H1 (cell line): ENCODE results near the gene DICER1. TPM values are rescaled to one million over a fixed set of nuclear protein-coding genes. Genes with fewer than 3 reads are reported as not detected.
A peak's percentile ranks its signal among the peaks of the same experiment; 100 is the strongest.

Experiments used
- CTCF ChIA-PET: fragments of 300-600 bp; sonication (Branson Sonifier 250); formaldehyde crosslinking; loops from one replicate; lab custom pipeline; 2021; ENCODE audit not compliant: partially characterized antibody; lab: Charles Lee
- POLR2A ChIA-PET: fragments of 300-600 bp; sonication (Branson Sonifier 250); formaldehyde crosslinking; loops from one replicate; lab custom pipeline; 2021; ENCODE audit warnings: inconsistent platforms; ENCODE audit not compliant: partially characterized antibody; lab: Charles Lee
- DNase-seq, 2 experiments: peaks; one replicate each; pipeline versions ENCODE4 v3.0.0 to v3.0.0-alpha.2; 2010 to 2022; ENCODE audit warnings: low spot score in 2 of 2, low read depth in 1 of 2, mixed read lengths in 1 of 2
- FAIRE-seq: peaks from 2 replicates; lab custom pipeline; 2011; peaks lifted over from hg19 to GRCh38; lab: Jason Lieb, UNC
- H2AFZ ChIP-seq: 2 replicates; pipeline ENCODE4 v1.8.1; 2012; ENCODE audit warnings: low read length, inconsistent platforms
- H2AK5ac ChIP-seq: 2 replicates; pipeline ENCODE4 v1.6.1; 2013; ENCODE audit warnings: low read depth, low read length
- H2BK120ac ChIP-seq: replicated peaks from 2 replicates; pipeline ENCODE3; 2013; ENCODE audit warnings: low read depth, low read length, inconsistent platforms
- H2BK12ac ChIP-seq: 2 replicates; pipeline ENCODE4 v1.6.1; 2013; ENCODE audit warnings: low read depth, low read length
- H2BK15ac ChIP-seq: 2 replicates; pipeline ENCODE4 v1.6.1; 2013; ENCODE audit warnings: low read length
- H2BK20ac ChIP-seq: 2 replicates; pipeline ENCODE4 v1.6.1; 2013; ENCODE audit warnings: low read length
- H2BK5ac ChIP-seq: 2 replicates; pipeline ENCODE4 v1.6.1; 2013; ENCODE audit warnings: low read depth, low read length
- H3K14ac ChIP-seq: 2 replicates; pipeline ENCODE4 v1.6.1; 2013; ENCODE audit warnings: inconsistent platforms; ENCODE audit not compliant: insufficient read length
- H3K18ac ChIP-seq: 2 replicates; pipeline ENCODE4 v1.6.1; 2013; ENCODE audit warnings: low read length; ENCODE audit errors: extremely low read depth
- H3K23ac ChIP-seq: 2 replicates; pipeline ENCODE4 v1.6.1; 2013; ENCODE audit warnings: inconsistent platforms; ENCODE audit not compliant: insufficient read length
- H3K23me2 ChIP-seq: 2 replicates; pipeline ENCODE4 v1.6.1; 2013; ENCODE audit warnings: low read depth, low read length
- H3K27ac ChIP-seq: 2 replicates; pipeline ENCODE4 v1.6.1; 2011; ENCODE audit warnings: low read depth, low read length, inconsistent platforms
- H3K27me3 ChIP-seq, 4 experiments: replicated peaks in 1 of 4; 1 replicate in 1 of 4; 2 replicates in 3 of 4; pipeline versions ENCODE4 v1.6.1 to v1.8.1; 2011 to 2013; ENCODE audit warnings: low read length in 3 of 4, mild to moderate bottlenecking in 3 of 4, inconsistent platforms in 2 of 4, mixed read lengths in 2 of 4, moderate library complexity in 1 of 4; ENCODE audit not compliant: control insufficient read depth in 3 of 4, insufficient read depth in 3 of 4; ENCODE audit errors: extremely low read depth in 1 of 4
- H3K36me3 ChIP-seq, 4 experiments: 2 replicates each; pipeline versions ENCODE4 v1.6.1 to v1.8.1; 2011 to 2013; ENCODE audit warnings: mild to moderate bottlenecking in 4 of 4, low read length in 3 of 4, moderate library complexity in 2 of 4, control low read depth in 1 of 4, inconsistent platforms in 1 of 4; ENCODE audit not compliant: insufficient read depth in 4 of 4, control insufficient read depth in 2 of 4
- H3K4ac ChIP-seq: replicated peaks from 2 replicates; pipeline ENCODE3; 2013; ENCODE audit warnings: low read length, low read depth, mixed read lengths, inconsistent platforms; ENCODE audit not compliant: insufficient read length
- H3K4me1 ChIP-seq, 4 experiments: replicated peaks in 1 of 4; 1 replicate in 1 of 4; 2 replicates in 3 of 4; pipeline versions ENCODE4 v1.6.1 to v1.8.1; 2011 to 2013; ENCODE audit warnings: low read length in 3 of 4, inconsistent platforms in 2 of 4, mixed read lengths in 1 of 4; ENCODE audit not compliant: insufficient read depth in 4 of 4, control insufficient read depth in 3 of 4
- H3K4me2 ChIP-seq, 2 experiments: 2 replicates each; pipeline versions ENCODE4 v1.6.1 to v1.8.1; 2011 to 2013; ENCODE audit warnings: low read depth in 2 of 2, low read length in 2 of 2, control low read depth in 1 of 2, inconsistent platforms in 1 of 2, mild to moderate bottlenecking in 1 of 2; ENCODE audit not compliant: insufficient read depth in 1 of 2
- H3K4me3 ChIP-seq, 4 experiments: fragments of 200-600, 300-600 bp in 1 of 4; sonication (generic), shearing (Covaris generic), sonication (Bioruptor Twin) in 1 of 4; 2 replicates each; pipeline versions ENCODE4 v1.5.1 to v1.8.1; 2011 to 2016; ENCODE audit warnings: low read length in 4 of 4, low read depth in 3 of 4, control low read depth in 2 of 4, inconsistent platforms in 2 of 4, mild to moderate bottlenecking in 2 of 4, mixed read lengths in 1 of 4, moderate library complexity in 1 of 4; ENCODE audit not compliant: insufficient read depth in 2 of 4; ENCODE audit errors: extremely low read depth in 1 of 4
- H3K56ac ChIP-seq: replicated peaks from 2 replicates; pipeline ENCODE3; 2013; ENCODE audit warnings: low read depth, mild to moderate bottlenecking, mixed read lengths, low read length, inconsistent platforms; ENCODE audit not compliant: insufficient read length
- H3K79me1 ChIP-seq: 2 replicates; pipeline ENCODE4 v1.6.1; 2013; ENCODE audit warnings: low read depth, low read length, control low read depth
- H3K79me2 ChIP-seq, 2 experiments: 2 replicates each; pipeline versions ENCODE4 v1.6.1 to v1.8.1; 2012 to 2013; ENCODE audit warnings: low read length in 2 of 2, mild to moderate bottlenecking in 2 of 2, inconsistent platforms in 1 of 2; ENCODE audit not compliant: insufficient read depth in 2 of 2, control insufficient read depth in 1 of 2
- H3K9ac ChIP-seq, 4 experiments: replicated peaks in 1 of 4; 1 replicate in 1 of 4; 2 replicates in 3 of 4; pipeline versions ENCODE4 v1.6.1 to v1.8.1; 2011 to 2013; ENCODE audit warnings: low read depth in 3 of 4, low read length in 3 of 4, control low read depth in 2 of 4, mild to moderate bottlenecking in 2 of 4, moderate library complexity in 2 of 4, inconsistent platforms in 1 of 4; ENCODE audit errors: extremely low read depth in 1 of 4
- H3K9me3 ChIP-seq, 2 experiments: 2 replicates each; pipeline versions ENCODE4 v1.6.1 to v1.8.1; 2012 to 2013; ENCODE audit warnings: mild to moderate bottlenecking in 2 of 2, moderate library complexity in 2 of 2, control low read depth in 1 of 2, inconsistent platforms in 1 of 2, low read depth in 1 of 2, low read length in 1 of 2, mixed read lengths in 1 of 2; ENCODE audit not compliant: insufficient read depth in 2 of 2
- H4K20me1 ChIP-seq, 2 experiments: replicated peaks in 1 of 2; 2 replicates each; pipeline versions ENCODE3 to v1.8.1; 2011 to 2013; ENCODE audit warnings: inconsistent platforms in 2 of 2, low read length in 2 of 2, mild to moderate bottlenecking in 1 of 2; ENCODE audit not compliant: insufficient read depth in 2 of 2, control insufficient read depth in 1 of 2
- H4K5ac ChIP-seq: 2 replicates; pipeline ENCODE4 v1.6.1; 2013; ENCODE audit warnings: low read length, low read depth, mixed read lengths, inconsistent platforms; ENCODE audit not compliant: insufficient read length
- H4K8ac ChIP-seq: 2 replicates; pipeline ENCODE4 v1.8.0; 2013; ENCODE audit warnings: mild to moderate bottlenecking, moderate library complexity, low read length, inconsistent platforms; ENCODE audit not compliant: insufficient read depth; ENCODE audit errors: extremely low read depth
- H4K91ac ChIP-seq: replicated peaks from 2 replicates; pipeline ENCODE3; 2013; ENCODE audit warnings: low read length, mixed read lengths, inconsistent platforms; ENCODE audit not compliant: insufficient read length
- CEBPB ChIP-seq: IDR thresholded peaks from 2 replicates; pipeline ENCODE4 v1.6.1; 2012; ENCODE audit warnings: low read depth, low read length
- KDM1A ChIP-seq: fragments of 200-600, 300-600 bp; sonication (generic); IDR thresholded peaks from 2 replicates; pipeline ENCODE4 v1.7.1; 2016; ENCODE audit warnings: mild to moderate bottlenecking, low read length, borderline replicate concordance
- SP4 ChIP-seq: IDR thresholded peaks from 2 replicates; pipeline ENCODE4 v1.6.1; 2012; ENCODE audit warnings: low read length, inconsistent platforms
- WGBS, 2 experiments: shearing (Covaris generic) in 1 of 2; methylation state at CpG; one replicate each; pipeline versions ENCODE4 v1.1.6 to v1.1.7; 2013 to 2015; ENCODE audit warnings: low lambda C conversion rate in 2 of 2, mixed read lengths in 2 of 2, inconsistent platforms in 1 of 2, low coverage in 1 of 2, missing lambda C conversion rate in 1 of 2; ENCODE audit not compliant: insufficient replicate concordance in 2 of 2, insufficient coverage in 1 of 2, insufficient read length in 1 of 2; ENCODE audit errors: extremely low coverage in 1 of 2, missing lambda C conversion rate in 1 of 2; 5-methylcytosine and 5-hydroxymethylcytosine counted together
- polyA plus RNA-seq, 7 experiments: library from polyadenylated mRNA; depleted of rRNA in 3 of 7; stranded (reverse) in 5 of 7; unstranded in 2 of 7; fragments of >200 nt in 5 of 7; fragments of 200-250 nt in 2 of 7; gene quantifications; 1 replicate in 5 of 7; 2 replicates in 1 of 7; 4 replicates in 1 of 7; pipeline versions ENCODE4 v1.2.1 to v1.2.3, GENCODE V29; 2011 to 2013; ENCODE audit warnings: missing spikeins in 2 of 7, mixed read lengths in 2 of 7
- total RNA-seq: library from RNA; stranded (reverse); fragmentation: NEBNext Ultra II Directional; extraction: Animal tissue kit (Norgen Biotek cat#: 25700); gene quantifications from 2 replicates; pipeline ENCODE4 v1.2.1, GENCODE V29; 2021

The DICER1 gene
- total and polyA plus RNA-seq, 2 of the 8 experiments (the other 6 are each of a cell fraction or from before 2014, with no cell fraction given), result 11.9 to 61.8 TPM

DNA sequence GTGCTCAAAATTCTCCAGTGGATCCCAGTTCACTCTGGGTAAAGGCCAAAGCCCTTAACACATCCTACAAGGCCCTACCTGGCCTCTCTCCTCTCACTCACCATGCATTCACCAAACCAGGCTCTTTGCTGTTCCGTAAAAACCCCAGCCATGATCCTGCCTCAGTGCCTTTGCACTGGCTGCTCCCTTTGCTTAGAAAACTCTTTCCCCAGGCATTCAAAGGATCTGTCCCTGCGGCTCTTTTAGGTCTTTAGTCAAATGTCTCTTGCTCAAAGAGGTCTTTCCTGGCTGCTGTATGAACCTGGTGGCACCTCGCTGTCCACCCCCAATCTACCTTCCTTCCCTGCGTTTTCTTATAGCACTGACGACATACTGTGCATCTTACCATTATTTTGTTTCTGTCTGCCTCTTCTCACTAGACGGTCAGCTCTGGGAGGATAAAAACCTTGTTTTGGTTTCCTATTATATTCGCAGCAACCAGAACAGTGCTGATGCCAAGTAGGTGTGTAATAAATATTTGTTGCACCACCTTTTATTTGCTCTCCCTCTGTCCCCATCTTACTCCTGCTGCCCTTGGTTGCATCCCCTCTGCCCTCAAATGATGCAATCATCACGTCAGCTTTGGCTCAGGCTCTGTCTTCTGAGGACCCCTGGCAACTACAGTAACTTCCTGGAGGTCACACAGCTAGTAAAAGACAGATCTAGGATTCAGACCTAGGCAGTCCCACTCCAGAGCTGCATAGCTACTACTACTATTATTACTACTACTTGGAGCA, 23.8 kb upstream of the DICER1 start:
- Histone ChIP-seq H4K91ac (no peak overlapping the region), H4K8ac (no peak overlapping the region), H2BK20ac (no peak overlapping the region), H3K4me1 (no peaks in the 10 kb centered on the region; a peak in 1 of 7 replicates), H2AK5ac (no peak overlapping the region), H2AFZ (no peak overlapping the region), H3K27ac (no peak overlapping the region), H3K14ac (no peak overlapping the region), H3K79me2 (no peaks in the 10 kb centered on the region), H3K9ac (no peak overlapping the region), H2BK12ac (no peak overlapping the region), H2BK120ac (no peak overlapping the region), H4K20me1 (no peaks in the 10 kb centered on the region), H3K9me3 (no peaks in the 10 kb centered on the region), H3K4me3 (no peak overlapping the region), H3K36me3 (no peaks in the 10 kb centered on the region), H3K23me2 (peaks cover 3% of the 10 kb centered on the region; the same call in 1 of the 2 replicates), H3K79me1 (no peaks in the 10 kb centered on the region), H2BK15ac (no peak overlapping the region), H3K27me3 (no peaks in the 10 kb centered on the region), H2BK5ac (no peak overlapping the region), H3K18ac (no peak overlapping the region), H3K4me2 (no peak overlapping the region), H3K23ac (no peak overlapping the region), H3K56ac (no peak overlapping the region), H4K5ac (no peak overlapping the region), H3K4ac (no peak overlapping the region)
- 92% methylated on average over 8 of the region's 8 CpGs; no CpG with 5 or more reads in 1 of the 2 experiments for WGBS, 2 experiments
- CTCF ChIA-PET, result interaction anchor here (0.9 to 2.3 kb wide), 2 partner anchors 16 to 251 kb away, joined by 3 to 7 read pairs; no protein-coding TSS in a partner anchor
- DNase-seq (no peak), FAIRE-seq (no peak)
- POLR2A ChIA-PET, result no interaction called here
- TF ChIP-seq SP4 (no peak), CEBPB (peak; percentile 32; the same call in 1 of the 2 replicates), KDM1A (peak; percentile 60; the same call in 1 of the 2 replicates)
